Measurements from ENCODE around the gene VEGFC. TPM values are rescaled to one million over a fixed set of nuclear protein-coding genes. Genes with fewer than 3 reads are reported as not detected.

The VEGFC gene
- total RNA-seq, 1 donor from 2014 or later = 7.5 TPM

- Histone ChIP-seq H3K27me3 (ENCODE audit: low read depth) (no peaks in the 10 kb centered on the region), H3K27ac (replicated peaks) (no peak overlapping the region), H3K4me1 (no peaks in the 10 kb centered on the region), H3K4me3 (no peak overlapping the region), H3K36me3 (no peaks in the 10 kb centered on the region), H3K9me3 (replicated peaks) (no peaks in the 10 kb centered on the region)
- no peak for DNase-seq
- intact Hi-C loops (cut with micrococcal nuclease) = no loop called here
- TF ChIP-seq CTCF (IDR thresholded peaks at IDR 0.05; ENCODE audit: borderline replicate concordance) = no peak
These were observed 44.6 kb upstream of the VEGFC start for GRCh38 chr4:176837169-176837895.

GRCh38 chr4:176834531-176834930 lies 41.8 kb upstream of the VEGFC start:
- Histone ChIP-seq H3K9me3 (replicated peaks) (no peaks in the 10 kb centered on the region), H3K27ac (replicated peaks) (no peak overlapping the region), H3K27me3 (ENCODE audit: low read depth) (no peaks in the 10 kb centered on the region), H3K4me1 (no peaks in the 10 kb centered on the region), H3K4me3 (no peak overlapping the region), H3K36me3 (no peaks in the 10 kb centered on the region)
- intact Hi-C loops (cut with micrococcal nuclease) = no loop called here
- TF ChIP-seq CTCF (IDR thresholded peaks at IDR 0.05; ENCODE audit: borderline replicate concordance) = no peak
- no peak for DNase-seq

- Histone ChIP-seq H3K4me3 (no peak overlapping the region), H3K27me3 (ENCODE audit: low read depth) (no peaks in the 10 kb centered on the region), H3K36me3 (no peaks in the 10 kb centered on the region), H3K4me1 (no peaks in the 10 kb centered on the region), H3K9me3 (replicated peaks) (no peaks in the 10 kb centered on the region), H3K27ac (replicated peaks) (no peak overlapping the region)
- TF ChIP-seq CTCF (IDR thresholded peaks at IDR 0.05; ENCODE audit: borderline replicate concordance) = no peak
- DNase-seq = no peak
- intact Hi-C loops (cut with micrococcal nuclease) = no loop called here
These were observed 40.9 kb upstream of the VEGFC start for GRCh38 chr4:176833400-176834175.

GRCh38 chr4:176830971-176831370 lies 38.2 kb upstream of the VEGFC start:
- DNase-seq = no peak

GRCh38 chr4:176825586-176825985 lies 32.9 kb upstream of the VEGFC start:
- no peaks in the 10 kb centered on the region for H3K27me3 ChIP-seq (ENCODE audit: low read depth)
- intact Hi-C loops (cut with micrococcal nuclease) = no loop called here
- no peaks in the 10 kb centered on the region for H3K9me3 ChIP-seq (replicated peaks)
- no peaks in the 10 kb centered on the region for H3K4me1 ChIP-seq
- H3K4me3 ChIP-seq = no peak overlapping the region
- no peaks in the 10 kb centered on the region for H3K36me3 ChIP-seq
- DNase-seq = no peak
- no peak overlapping the region for H3K27ac ChIP-seq (replicated peaks)
- TF ChIP-seq CTCF (IDR thresholded peaks at IDR 0.05; ENCODE audit: borderline replicate concordance) = no peak

More at GRCh38 chr4:176830971-176831370, 38.2 kb upstream of the VEGFC start:
- H3K27me3 ChIP-seq (ENCODE audit: low read depth) = no peaks in the 10 kb centered on the region
- TF ChIP-seq CTCF (IDR thresholded peaks at IDR 0.05; ENCODE audit: borderline replicate concordance) = no peak
- H3K4me1 ChIP-seq = no peaks in the 10 kb centered on the region
- intact Hi-C loops (cut with micrococcal nuclease) = no loop called here
- H3K9me3 ChIP-seq (replicated peaks) = no peaks in the 10 kb centered on the region
- no peak overlapping the region for H3K27ac ChIP-seq (replicated peaks)
- H3K4me3 ChIP-seq = no peak overlapping the region
- no peaks in the 10 kb centered on the region for H3K36me3 ChIP-seq

Measured in left ventricle myocardium inferior (tissue), 1 donor.